Activated naive CD8-positive, alpha-beta T cell treated with anti-CD3 and anti-CD28 coated beads, Interleukin-2, amount 10 ng/mL, durations not matched to agents 7 days and 5 days (primary cell): Measurements from ENCODE around the gene CASP1. TPM values are rescaled to one million over a fixed set of nuclear protein-coding genes. Genes with fewer than 3 reads are reported as not detected.

Source experiments
- ATAC-seq: fragments of 150-1000 bp; cut with Tn5 transposase; one replicate; pipeline ENCODE4 v1.10.0; 2021; ENCODE audit warnings: low read depth, moderate library complexity
- POLR2A ChIA-PET: fragments of 350-600 bp; sonication (Branson Sonifier 250); formaldehyde crosslinking; loops from one replicate; lab custom pipeline; 2021; ENCODE audit warnings: antibody characterized with exemption; lab: Charles Lee
- DNase-seq: peaks from one replicate; pipeline ENCODE4 v3.0.0; 2021
- H3K27ac Mint-ChIP-seq: one replicate; pipeline ENCODE4 v1.8.0; 2022; ENCODE audit warnings: mild to moderate bottlenecking, mixed read lengths
- H3K27me3 Mint-ChIP-seq: one replicate; pipeline ENCODE4 v1.8.0; 2022; ENCODE audit warnings: mild to moderate bottlenecking, moderate library complexity, mixed read lengths
- H3K36me3 Mint-ChIP-seq: one replicate; pipeline ENCODE4 v1.8.0; 2021; ENCODE audit warnings: mild to moderate bottlenecking, mixed read lengths
- H3K4me1 Mint-ChIP-seq: one replicate; pipeline ENCODE4 v1.8.0; 2021; ENCODE audit warnings: mixed read lengths
- H3K4me3 Mint-ChIP-seq: one replicate; pipeline ENCODE4 v1.8.0; 2022; ENCODE audit warnings: mild to moderate bottlenecking, moderate library complexity, mixed read lengths
- H3K9me3 Mint-ChIP-seq: one replicate; pipeline ENCODE4 v1.8.0; 2021; ENCODE audit warnings: mixed read lengths
- total RNA-seq, 2 experiments: library from RNA; stranded (reverse); gene quantifications; one replicate each; pipeline ENCODE4 v1.2.3, GENCODE V29; 2021

The CASP1 gene
- total RNA-seq, 2 experiments from 2014 or later: 93.6 to 98.6 TPM

DNA sequence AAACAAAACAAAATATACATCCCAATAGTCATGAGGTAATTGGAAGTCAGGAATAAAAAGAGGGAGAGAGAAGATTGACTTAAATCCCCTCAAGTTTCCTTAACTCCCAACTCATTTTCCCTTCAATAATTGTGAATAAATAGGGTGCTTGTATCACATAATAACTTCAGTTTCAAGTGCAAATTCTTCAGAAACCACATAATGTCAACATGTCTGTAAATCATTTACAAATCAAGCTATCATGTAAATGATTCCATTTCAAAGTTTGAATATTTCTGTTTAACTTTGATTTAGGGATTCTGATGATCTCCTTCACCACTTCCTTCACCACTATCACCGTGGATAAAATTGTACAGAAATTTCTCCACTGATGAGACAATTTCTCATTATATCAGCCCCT lies 35.2 kb downstream of the CASP1 start:
- Mint-ChIP-seq H3K27me3 (no peaks in the 10 kb centered on the region), H3K9me3 (peaks cover 4% of the 10 kb centered on the region), H3K27ac (no peak overlapping the region), H3K4me1 (peaks cover 13% of the 10 kb centered on the region), H3K4me3 (no peak overlapping the region), H3K36me3 (no peaks in the 10 kb centered on the region)
- POLR2A ChIA-PET: no interaction called here
- DNase-seq: no peak
- ATAC-seq: no peak

DNA sequence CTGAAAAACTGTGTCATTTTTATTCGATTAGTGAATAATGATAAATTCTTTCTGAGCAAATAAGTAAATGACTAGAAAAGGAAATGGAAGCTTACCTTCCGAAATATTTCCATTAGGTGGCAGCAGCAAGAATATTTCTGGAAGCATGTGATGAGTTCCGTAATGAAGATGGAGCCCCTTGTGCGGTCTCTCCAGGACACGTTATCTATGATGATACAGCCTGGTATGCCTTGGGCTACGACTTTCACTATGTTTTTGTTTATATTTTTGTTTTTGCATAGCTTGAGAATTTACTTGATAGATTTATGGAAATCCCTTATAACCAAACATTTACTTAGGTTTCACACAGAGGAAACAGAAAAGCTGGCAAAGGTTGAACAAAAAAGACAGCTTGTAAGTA lies 37.7 kb downstream of the CASP1 start:
- peaks cover 4% of the 10 kb centered on the region for H3K9me3 Mint-ChIP-seq
- POLR2A ChIA-PET: no interaction called here
- H3K4me3 Mint-ChIP-seq: no peak overlapping the region
- H3K4me1 Mint-ChIP-seq: peaks cover 19% of the 10 kb centered on the region
- ATAC-seq: no peak
- H3K36me3 Mint-ChIP-seq: no peaks in the 10 kb centered on the region
- H3K27me3 Mint-ChIP-seq: no peaks in the 10 kb centered on the region
- DNase-seq: no peak
- H3K27ac Mint-ChIP-seq: no peak overlapping the region

DNA sequence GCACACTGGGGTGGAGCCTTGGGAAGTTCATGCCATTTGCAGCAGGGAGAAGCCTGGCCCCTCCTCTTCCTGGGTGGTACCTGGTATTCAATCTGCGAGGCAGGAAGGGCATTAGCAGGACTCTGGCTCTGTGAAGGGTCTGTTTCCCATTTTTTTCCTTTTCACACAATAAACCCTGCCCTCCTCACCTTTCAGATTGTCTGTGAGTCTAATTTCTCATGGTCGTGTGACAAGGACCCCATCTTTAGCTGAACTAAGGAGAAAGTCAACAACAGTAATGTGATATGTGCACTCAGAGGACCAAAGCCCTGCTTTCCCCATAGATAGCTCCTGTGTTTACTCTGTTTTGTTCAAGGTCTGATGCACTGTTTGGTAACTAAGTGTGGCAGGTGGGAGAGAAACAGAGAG lies 39.9 kb downstream of the CASP1 start:
- Mint-ChIP-seq H3K36me3 (no peaks in the 10 kb centered on the region), H3K27me3 (peaks cover 2% of the 10 kb centered on the region), H3K9me3 (peaks cover 4% of the 10 kb centered on the region), H3K4me1 (peaks cover 12% of the 10 kb centered on the region), H3K27ac (no peak overlapping the region), H3K4me3 (no peak overlapping the region)
- DNase-seq (no peak), ATAC-seq (no peak)
- POLR2A ChIA-PET: no interaction called here

DNA sequence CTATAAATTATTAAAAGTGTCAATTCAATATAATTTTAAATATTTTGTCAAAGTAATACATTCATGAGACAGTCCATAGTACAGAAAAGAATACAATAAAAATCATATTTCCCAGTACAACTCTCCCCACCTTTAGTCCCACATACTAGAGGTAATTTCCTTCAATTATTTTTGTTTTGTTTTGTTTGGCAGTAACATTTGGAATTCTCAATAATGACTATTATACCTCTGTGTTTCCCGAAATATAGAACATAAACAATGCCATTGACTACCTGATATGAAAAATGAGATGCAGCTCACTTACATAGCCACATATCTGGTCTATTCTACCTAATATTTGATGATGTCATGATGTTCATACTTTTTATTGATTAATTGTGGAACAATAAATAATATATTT lies 42.2 kb downstream of the CASP1 start:
- Mint-ChIP-seq H3K4me1 (peaks cover 8% of the 10 kb centered on the region), H3K36me3 (no peaks in the 10 kb centered on the region), H3K27me3 (peaks cover 10% of the 10 kb centered on the region), H3K9me3 (peaks cover 11% of the 10 kb centered on the region), H3K4me3 (no peak overlapping the region), H3K27ac (no peak overlapping the region)
- no peak for ATAC-seq
- POLR2A ChIA-PET: no interaction called here
- no peak for DNase-seq

GRCh38 chr11:104991994-104992393 lies 43.0 kb downstream of the CASP1 start:
- peaks cover 11% of the 10 kb centered on the region for H3K9me3 Mint-ChIP-seq
- peaks cover 2% of the 10 kb centered on the region for H3K36me3 Mint-ChIP-seq
- H3K27me3 Mint-ChIP-seq: peaks cover 10% of the 10 kb centered on the region
- no peak overlapping the region for H3K27ac Mint-ChIP-seq
- peaks cover 8% of the 10 kb centered on the region for H3K4me1 Mint-ChIP-seq
- POLR2A ChIA-PET: no interaction called here
- no peak for ATAC-seq
- no peak overlapping the region for H3K4me3 Mint-ChIP-seq
- DNase-seq: no peak

- no peak for ATAC-seq
- POLR2A ChIA-PET: no interaction called here
- Mint-ChIP-seq H3K4me1 (no peaks in the 10 kb centered on the region), H3K9me3 (peaks cover 9% of the 10 kb centered on the region), H3K4me3 (no peak overlapping the region), H3K36me3 (peaks cover 3% of the 10 kb centered on the region), H3K27me3 (peaks cover 6% of the 10 kb centered on the region), H3K27ac (no peak overlapping the region)
- DNase-seq: no peak
Observed at GRCh38 chr11:104984808-104985207, 50.1 kb downstream of the CASP1 start.

DNA sequence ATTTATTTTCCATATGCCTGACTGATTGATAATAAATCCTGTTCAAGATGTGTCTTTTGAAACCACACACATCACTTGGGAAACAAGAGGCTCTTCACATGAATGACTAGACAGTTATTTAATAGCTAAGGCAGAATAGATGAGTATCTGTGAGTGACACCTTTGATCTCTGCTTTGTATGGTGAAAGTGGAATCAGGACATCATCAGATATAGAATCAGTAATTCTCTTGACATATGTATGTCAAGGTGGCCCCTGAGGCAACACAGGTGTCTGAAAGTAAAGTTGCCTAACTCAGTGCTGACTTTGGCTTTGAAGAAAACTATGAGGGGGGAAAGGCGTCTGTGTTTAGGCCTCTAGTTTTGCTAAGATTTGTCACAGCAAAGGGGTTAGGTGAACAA lies 55.1 kb downstream of the CASP1 start:
- ATAC-seq (no peak), DNase-seq (no peak)
- no peak overlapping the region for H3K4me3 Mint-ChIP-seq
- peaks cover 2% of the 10 kb centered on the region for H3K27me3 Mint-ChIP-seq
- POLR2A ChIA-PET: no interaction called here
- H3K36me3 Mint-ChIP-seq: peaks cover 2% of the 10 kb centered on the region
- no peak overlapping the region for H3K27ac Mint-ChIP-seq
- H3K9me3 Mint-ChIP-seq: peaks cover 1% of the 10 kb centered on the region
- no peaks in the 10 kb centered on the region for H3K4me1 Mint-ChIP-seq

Other genes with a start within 250 kb of the CASP1 start
- gene CASP12, start 136.7 kb downstream of the CASP1 start, total RNA-seq: not detected
- gene CASP4, start 66.6 kb downstream of the CASP1 start, total RNA-seq: 100 to 1,000 TPM; 111 to 115 TPM
- not detected for gene CASP5, start 12.0 kb downstream of the CASP1 start, total RNA-seq
- gene CARD16, start 10.2 kb upstream of the CASP1 start, total RNA-seq: 10 to 100 TPM; 72.5 to 83.7 TPM
- not detected for gene CARD18, start 104.6 kb upstream of the CASP1 start, total RNA-seq